Natural killer cell treated with Interleukin-12 subunit alpha and Interleukin-12 subunit beta and Interleukin-15 and Interleukin-18, amount 100 ng/mL, for 72 hours (primary cell): ENCODE measurements around the gene CCDC57. TPM values are rescaled to one million over a fixed set of nuclear protein-coding genes. Genes with fewer than 3 reads are reported as not detected.

Experiments
- ATAC-seq, 2 donors: fragments of 150-1000 bp; cut with Tn5 transposase in 1 of 2; sonication (Bioruptor Pico), chemical (Tn5 transposase) in 1 of 2; 2 replicates each; pipeline ENCODE4 v1.10.0; 2021
- DNase-seq: peaks from one replicate; pipeline ENCODE4 v3.0.0; 2022; ENCODE audit warnings: low spot score
- H3K27ac Mint-ChIP-seq, 2 donors: 1 replicate in 1 of 2; 2 replicates in 1 of 2; pipeline ENCODE4 v1.8.0; 2022; ENCODE audit warnings: mixed read lengths in 2 of 2, mild to moderate bottlenecking in 1 of 2, moderate library complexity in 1 of 2
- H3K27me3 Mint-ChIP-seq, 2 donors: 1 replicate in 1 of 2; 2 replicates in 1 of 2; pipeline ENCODE4 v1.8.0; 2022; ENCODE audit warnings: mixed read lengths in 2 of 2
- H3K36me3 Mint-ChIP-seq: one replicate; pipeline ENCODE4 v1.8.0; 2022; ENCODE audit warnings: mixed read lengths
- H3K4me1 Mint-ChIP-seq, 2 donors: 1 replicate in 1 of 2; 2 replicates in 1 of 2; pipeline ENCODE4 v1.8.0; 2022; ENCODE audit warnings: low read depth in 2 of 2, mixed read lengths in 2 of 2, mild to moderate bottlenecking in 1 of 2
- H3K4me3 Mint-ChIP-seq: one replicate; pipeline ENCODE4 v1.8.0; 2022; ENCODE audit warnings: mixed read lengths
- H3K9me3 Mint-ChIP-seq: 2 replicates; pipeline ENCODE4 v1.8.0; 2022; ENCODE audit warnings: mixed read lengths
- total RNA-seq, 2 donors: library from RNA; stranded (reverse); gene quantifications; one replicate each; pipeline ENCODE4 v1.2.3, GENCODE V29; 2022

Gene CCDC57
- total RNA-seq, 2 donors from 2014 or later, result 34.0 to 82.2 TPM

GRCh38 chr17:82097184-82097918 is 115.3 kb downstream of the CCDC57 start:
- peak overlapping the region; percentile 44 for H3K4me3 Mint-ChIP-seq
- no peaks in the 10 kb centered on the region for H3K27me3 Mint-ChIP-seq
- DNase-seq, result peak; percentile 64
- no peaks in the 10 kb centered on the region for H3K36me3 Mint-ChIP-seq
- H3K27ac Mint-ChIP-seq, result no peak overlapping the region
- no peaks in the 10 kb centered on the region for H3K9me3 Mint-ChIP-seq
- ATAC-seq, result peak in 1 of 2 donors; percentile 0
- peaks cover 0 to 4% of the 10 kb centered on the region in 2 donors for H3K4me1 Mint-ChIP-seq

DNA sequence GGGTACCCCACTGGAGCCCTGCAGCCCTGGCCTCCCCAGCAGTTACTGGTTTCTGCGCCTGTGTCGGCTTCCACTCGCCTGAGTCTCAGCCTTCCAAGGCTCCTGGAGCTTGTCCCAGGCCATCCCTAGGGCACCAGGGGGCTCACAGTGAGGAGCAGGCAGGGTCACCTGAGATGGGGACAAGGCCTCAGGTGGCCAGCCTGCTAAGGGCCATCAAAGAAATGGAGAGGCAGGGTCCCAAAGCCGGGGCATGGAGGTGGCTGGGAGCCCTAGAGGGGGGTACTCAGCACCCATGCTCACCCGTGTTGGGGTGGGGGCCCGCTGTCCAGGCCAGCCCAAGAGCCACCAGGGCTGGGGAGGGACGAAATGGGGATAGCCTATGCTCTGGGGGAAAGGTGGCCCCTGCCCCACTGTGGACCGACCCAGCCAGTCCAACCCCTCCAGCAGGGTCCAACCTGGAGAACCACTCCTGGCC is 115.9 kb downstream of the CCDC57 start:
- H3K27ac Mint-ChIP-seq, result no peak overlapping the region
- H3K4me3 Mint-ChIP-seq, result peak overlapping the region; percentile 39
- H3K4me1 Mint-ChIP-seq, result peaks cover 0 to 4% of the 10 kb centered on the region in 2 donors
- ATAC-seq (no peak), DNase-seq (no peak)
- no peaks in the 10 kb centered on the region for H3K27me3 Mint-ChIP-seq
- H3K36me3 Mint-ChIP-seq, result no peaks in the 10 kb centered on the region
- H3K9me3 Mint-ChIP-seq, result no peaks in the 10 kb centered on the region

GRCh38 chr17:82095777-82096708 is 116.6 kb downstream of the CCDC57 start:
- no peaks in the 10 kb centered on the region for H3K27me3 Mint-ChIP-seq
- ATAC-seq, result no peak
- H3K27ac Mint-ChIP-seq, result no peak overlapping the region
- DNase-seq, result no peak
- peak overlapping the region; percentile 39 for H3K4me3 Mint-ChIP-seq
- no peaks in the 10 kb centered on the region for H3K9me3 Mint-ChIP-seq
- H3K4me1 Mint-ChIP-seq, result peaks cover 0 to 4% of the 10 kb centered on the region in 2 donors
- H3K36me3 Mint-ChIP-seq, result no peaks in the 10 kb centered on the region

DNA sequence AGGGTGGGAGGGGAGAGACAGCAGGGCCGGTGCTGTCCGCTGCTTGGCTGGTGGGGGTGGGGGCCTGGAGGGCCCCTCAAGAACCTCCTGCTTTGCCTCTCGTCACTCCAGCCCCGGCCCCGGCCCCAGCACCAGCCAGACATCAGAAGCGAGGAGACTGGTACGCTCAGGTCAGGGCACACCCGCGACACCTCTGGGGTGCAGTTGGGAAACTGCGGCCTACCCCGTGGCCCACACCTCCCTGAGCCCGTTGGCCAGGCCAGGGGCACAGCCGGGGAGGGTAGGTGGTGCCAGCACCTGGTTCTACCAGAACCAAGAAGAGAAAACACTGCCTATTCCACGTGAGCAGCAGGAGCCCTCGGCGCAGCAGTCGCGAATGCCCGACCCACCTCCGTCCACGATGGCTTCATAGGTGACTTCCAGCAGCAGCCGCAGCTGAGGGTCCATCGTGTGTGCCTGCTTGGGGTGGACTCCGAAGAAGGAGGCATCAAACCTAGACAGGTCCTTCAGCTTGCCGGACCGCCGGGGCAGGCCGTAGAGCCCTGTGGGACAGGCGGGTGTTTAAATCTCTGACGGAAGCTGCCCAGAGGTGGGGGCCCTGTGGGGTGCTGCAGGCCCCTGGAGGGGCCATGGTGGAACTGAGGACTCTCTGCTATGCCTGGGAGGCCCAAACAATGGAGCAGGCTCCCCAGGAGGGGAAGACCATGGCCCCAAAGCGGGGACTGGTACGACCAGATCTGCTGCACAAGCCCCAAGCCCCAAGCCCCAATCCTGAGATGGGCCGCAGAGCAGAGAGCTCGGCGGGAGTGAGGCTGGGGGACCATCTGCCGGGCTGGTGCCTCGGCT is 117.5 kb downstream of the CCDC57 start:
- H3K36me3 Mint-ChIP-seq, result no peaks in the 10 kb centered on the region
- DNase-seq, result no peak
- ATAC-seq, result no peak
- H3K4me3 Mint-ChIP-seq, result no peak overlapping the region
- H3K27me3 Mint-ChIP-seq, result no peaks in the 10 kb centered on the region
- H3K9me3 Mint-ChIP-seq, result no peaks in the 10 kb centered on the region
- H3K4me1 Mint-ChIP-seq, result peaks cover 0 to 4% of the 10 kb centered on the region in 2 donors
- H3K27ac Mint-ChIP-seq, result no peak overlapping the region

GRCh38 chr17:82092995-82093751 is 119.5 kb downstream of the CCDC57 start:
- DNase-seq, result no peak
- Mint-ChIP-seq H3K9me3 (no peaks in the 10 kb centered on the region), H3K4me1 (peaks cover 0 to 4% of the 10 kb centered on the region in 2 donors), H3K27ac (no peak overlapping the region), H3K4me3 (no peak overlapping the region), H3K27me3 (no peaks in the 10 kb centered on the region), H3K36me3 (no peaks in the 10 kb centered on the region)
- ATAC-seq, result no peak

- ATAC-seq (no peak), DNase-seq (no peak)
- H3K27ac Mint-ChIP-seq, result no peak overlapping the region
- H3K27me3 Mint-ChIP-seq, result no peaks in the 10 kb centered on the region
- no peaks in the 10 kb centered on the region for H3K9me3 Mint-ChIP-seq
- no peaks in the 10 kb centered on the region for H3K36me3 Mint-ChIP-seq
- peaks cover 0 to 4% of the 10 kb centered on the region in 2 donors for H3K4me1 Mint-ChIP-seq
- H3K4me3 Mint-ChIP-seq, result no peak overlapping the region
Measured at GRCh38 chr17:82092628-82092994, 120.0 kb downstream of the CCDC57 start.

- Mint-ChIP-seq H3K4me1 (peaks cover 0 to 4% of the 10 kb centered on the region in 2 donors), H3K4me3 (no peak overlapping the region), H3K27ac (no peak overlapping the region), H3K36me3 (no peaks in the 10 kb centered on the region), H3K9me3 (no peaks in the 10 kb centered on the region), H3K27me3 (no peaks in the 10 kb centered on the region)
- ATAC-seq, result no peak
- DNase-seq, result no peak
Measured at GRCh38 chr17:82092094-82092586, 120.5 kb downstream of the CCDC57 start.

GRCh38 chr17:82091264-82092066 is 121.2 kb downstream of the CCDC57 start:
- no peak for DNase-seq
- no peak overlapping the region for H3K27ac Mint-ChIP-seq
- no peak for ATAC-seq
- no peak overlapping the region for H3K4me3 Mint-ChIP-seq
- no peaks in the 10 kb centered on the region for H3K9me3 Mint-ChIP-seq
- no peaks in the 10 kb centered on the region for H3K36me3 Mint-ChIP-seq
- no peaks in the 10 kb centered on the region for H3K27me3 Mint-ChIP-seq
- H3K4me1 Mint-ChIP-seq, result peaks cover 0 to 4% of the 10 kb centered on the region in 2 donors

DNA sequence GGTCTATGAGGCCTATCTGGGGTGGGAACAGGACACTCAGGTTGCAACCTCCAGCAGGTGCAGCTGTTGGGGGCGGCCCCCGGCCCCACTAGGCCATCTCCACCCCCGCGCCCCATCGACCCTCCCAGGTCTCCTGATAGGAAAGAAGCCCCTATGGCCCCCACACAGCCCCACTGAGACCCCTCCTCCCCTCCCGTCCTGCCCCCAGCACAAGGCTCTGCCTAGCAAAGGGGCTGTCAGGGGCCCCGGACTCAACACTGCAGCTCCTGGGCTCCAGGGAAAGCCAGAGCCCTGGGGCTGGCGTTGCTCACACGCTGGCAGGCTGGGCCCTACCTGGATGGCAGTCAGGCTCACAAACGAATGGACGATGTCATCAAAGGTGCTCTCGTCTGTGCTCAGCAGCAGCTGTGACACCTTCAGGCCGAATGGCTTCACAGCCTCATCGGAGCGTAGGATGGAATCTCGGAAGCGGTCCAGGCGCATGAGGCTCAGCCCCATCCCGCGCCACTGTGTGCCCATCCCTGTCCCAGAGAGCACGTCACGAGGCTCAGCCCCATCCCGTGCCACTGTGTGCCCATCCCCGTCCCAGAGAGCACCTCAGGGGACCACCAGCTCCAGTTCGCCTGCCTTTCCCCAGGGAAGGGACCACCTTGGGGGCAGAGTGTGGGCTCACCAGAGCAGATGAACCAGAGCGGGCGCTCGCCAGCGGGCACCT is 121.9 kb downstream of the CCDC57 start:
- no peak overlapping the region for H3K4me3 Mint-ChIP-seq
- no peaks in the 10 kb centered on the region for H3K9me3 Mint-ChIP-seq
- ATAC-seq, result no peak
- H3K27ac Mint-ChIP-seq, result no peak overlapping the region
- DNase-seq, result no peak
- H3K27me3 Mint-ChIP-seq, result no peaks in the 10 kb centered on the region
- H3K4me1 Mint-ChIP-seq, result peaks cover 0 to 2% of the 10 kb centered on the region in 2 donors
- no peaks in the 10 kb centered on the region for H3K36me3 Mint-ChIP-seq

GRCh38 chr17:82089723-82090548 is 122.7 kb downstream of the CCDC57 start:
- Mint-ChIP-seq H3K4me3 (no peak overlapping the region), H3K9me3 (no peaks in the 10 kb centered on the region), H3K36me3 (no peaks in the 10 kb centered on the region), H3K27ac (no peak overlapping the region), H3K27me3 (no peaks in the 10 kb centered on the region), H3K4me1 (peaks cover 0 to 2% of the 10 kb centered on the region in 2 donors)
- DNase-seq (no peak), ATAC-seq (peak in 1 of 2 donors; percentile 1)
